ENCODE results near the gene FEZF2.

The FEZF2 gene

GRCh38 chr3:62332835-62333244 lies 40.5 kb downstream of the FEZF2 start:
- in situ Hi-C loops (cut with MboI; ENCODE audit: low sequenced_read_pairs), result no loop called here

GRCh38 chr3:62332017-62332416 lies 41.3 kb downstream of the FEZF2 start:
- in situ Hi-C loops (cut with MboI; ENCODE audit: low sequenced_read_pairs), result no loop called here

- in situ Hi-C loops (cut with MboI; ENCODE audit: low sequenced_read_pairs), result no loop called here
Measured at GRCh38 chr3:62329971-62330370, 43.4 kb downstream of the FEZF2 start.

- in situ Hi-C loops (cut with MboI; ENCODE audit: low sequenced_read_pairs), result no loop called here
Measured at GRCh38 chr3:62325896-62326295, 47.5 kb downstream of the FEZF2 start.

- in situ Hi-C loops (cut with MboI; ENCODE audit: low sequenced_read_pairs), result no loop called here
Measured at GRCh38 chr3:62323241-62323640, 50.1 kb downstream of the FEZF2 start.

Measured in hTERT RPE-1 (cell line).